ENCODE data around the gene PRKCZ. TPM values are rescaled to one million over a fixed set of nuclear protein-coding genes. Genes with fewer than 3 reads are reported as not detected.

PRKCZ gene
- polyA plus RNA-seq, 3 donors = 0.74 to 1.9 (median 1.4) TPM

- 2% methylated on average over 9 of the region's 14 CpGs for WGBS (ENCODE audit: insufficient coverage)
- Histone ChIP-seq H3K79me2 (ENCODE audit: insufficient read depth, low read length) (peaks cover 4% of the 10 kb centered on the region), H3K9ac (ENCODE audit: insufficient read depth, low read length, poor library complexity, severe bottlenecking) (peak overlapping the region; percentile 76), H3K27me3 (ENCODE audit: control insufficient read depth in 2 of 2, insufficient read depth in 2 of 2, low read length in 2 of 2) (no peaks in the 10 kb centered on the region), H3K4me3 (replicated peaks in 1 of 3; ENCODE audit: low read depth in 2 of 3, low read length in 3 of 3) (peak overlapping the region in 2 of 3 experiments; percentile 21 to 52), H3K27ac (ENCODE audit: low read depth in 1 of 2, low read length in 2 of 2) (peak overlapping the region; percentile 99), H3K4me2 (replicated peaks; ENCODE audit: extremely low read depth, low read length, poor library complexity, severe bottlenecking) (peak overlapping the region; percentile 63), H3K9me3 (replicated peaks in 1 of 2; ENCODE audit: control insufficient read depth in 1 of 2, insufficient read depth in 1 of 2, low read length in 2 of 2) (no peaks in the 10 kb centered on the region), H3K36me3 (replicated peaks in 1 of 2; ENCODE audit: control insufficient read depth in 1 of 2, insufficient read depth in 2 of 2, low read length in 2 of 2) (no peaks in the 10 kb centered on the region), H3K4me1 (ENCODE audit: control insufficient read depth in 1 of 2, insufficient read depth in 2 of 2, low read length in 2 of 2) (peaks cover 92 to 99% of the 10 kb centered on the region in 2 donors), H4K20me1 (ENCODE audit: insufficient read depth, low read length) (no peaks in the 10 kb centered on the region), H2AFZ (ENCODE audit: insufficient read depth, low read depth, low read length, poor library complexity, severe bottlenecking) (no peak overlapping the region)
- Mint-ChIP-seq H3K36me3 (peaks cover 3 to 6% of the 10 kb centered on the region in 2 donors), H3K9me3 (peaks cover 0 to 2% (median 0%) of the 10 kb centered on the region in 7 donors), H3K27me3 (ENCODE audit: low read depth in 3 of 3) (peaks cover 0 to 2% (median 0%) of the 10 kb centered on the region in 3 donors), H3K27ac (no peak overlapping the region), H3K4me1 (peaks cover 9% of the 10 kb centered on the region), H3K4me3 (no peak overlapping the region)
- no peak for TF ChIP-seq CTCF (IDR thresholded peaks at IDR 0.05)
- intact Hi-C loops (cut with micrococcal nuclease) = no loop called here
- peak; percentile 95 for DNase-seq
These were observed 98.5 kb downstream of the PRKCZ start for GRCh38 chr1:2148691-2149090.

GRCh38 chr1:2150801-2151200 is 100.6 kb downstream of the PRKCZ start:
- no peaks in the 10 kb centered on the region for H3K27me3 ChIP-seq (ENCODE audit: control insufficient read depth in 2 of 2, insufficient read depth in 2 of 2, low read length in 2 of 2)
- Mint-ChIP-seq H3K9me3 (peaks cover 0 to 6% (median 0%) of the 10 kb centered on the region in 7 donors), H3K4me1 (peaks cover 5% of the 10 kb centered on the region), H3K27me3 (ENCODE audit: low read depth in 3 of 3) (peaks cover 0 to 3% (median 2%) of the 10 kb centered on the region in 3 donors), H3K27ac (no peak overlapping the region), H3K36me3 (peaks cover 8 to 12% of the 10 kb centered on the region in 2 donors), H3K4me3 (peak overlapping the region; percentile 58 to 77)
- peak overlapping the region; percentile 99 for H3K27ac ChIP-seq (ENCODE audit: low read depth in 1 of 2, low read length in 2 of 2)
- WGBS (ENCODE audit: insufficient coverage) = 15% methylated on average over 12 of the region's 19 CpGs
- H3K4me2 ChIP-seq (replicated peaks; ENCODE audit: extremely low read depth, low read length, poor library complexity, severe bottlenecking) = peak overlapping the region; percentile 38
- H2AFZ ChIP-seq (ENCODE audit: insufficient read depth, low read depth, low read length, poor library complexity, severe bottlenecking) = no peak overlapping the region
- H3K4me1 ChIP-seq (ENCODE audit: control insufficient read depth in 1 of 2, insufficient read depth in 2 of 2, low read length in 2 of 2) = peaks cover 76 to 83% of the 10 kb centered on the region in 2 donors
- peak overlapping the region in 2 of 3 experiments; percentile 14 to 53 for H3K4me3 ChIP-seq (replicated peaks in 1 of 3; ENCODE audit: low read depth in 2 of 3, low read length in 3 of 3)
- no peak for TF ChIP-seq CTCF (IDR thresholded peaks at IDR 0.05)
- H4K20me1 ChIP-seq (ENCODE audit: insufficient read depth, low read length) = no peaks in the 10 kb centered on the region
- peaks cover 4% of the 10 kb centered on the region for H3K79me2 ChIP-seq (ENCODE audit: insufficient read depth, low read length)
- no peaks in the 10 kb centered on the region for H3K36me3 ChIP-seq (replicated peaks in 1 of 2; ENCODE audit: control insufficient read depth in 1 of 2, insufficient read depth in 2 of 2, low read length in 2 of 2)
- DNase-seq = peak; percentile 82 to 86 (median 86)
- intact Hi-C loops (cut with micrococcal nuclease) = no loop called here
- H3K9ac ChIP-seq (ENCODE audit: insufficient read depth, low read length, poor library complexity, severe bottlenecking) = peak overlapping the region; percentile 73
- no peaks in the 10 kb centered on the region for H3K9me3 ChIP-seq (replicated peaks in 1 of 2; ENCODE audit: control insufficient read depth in 1 of 2, insufficient read depth in 1 of 2, low read length in 2 of 2)
